ENCODE data around the gene PRAMEF1. TPM values are rescaled to one million over a fixed set of nuclear protein-coding genes. Genes with fewer than 3 reads are reported as not detected.

The PRAMEF1 gene
- total RNA-seq, 1 donor from 2014 or later: not detected

DNA sequence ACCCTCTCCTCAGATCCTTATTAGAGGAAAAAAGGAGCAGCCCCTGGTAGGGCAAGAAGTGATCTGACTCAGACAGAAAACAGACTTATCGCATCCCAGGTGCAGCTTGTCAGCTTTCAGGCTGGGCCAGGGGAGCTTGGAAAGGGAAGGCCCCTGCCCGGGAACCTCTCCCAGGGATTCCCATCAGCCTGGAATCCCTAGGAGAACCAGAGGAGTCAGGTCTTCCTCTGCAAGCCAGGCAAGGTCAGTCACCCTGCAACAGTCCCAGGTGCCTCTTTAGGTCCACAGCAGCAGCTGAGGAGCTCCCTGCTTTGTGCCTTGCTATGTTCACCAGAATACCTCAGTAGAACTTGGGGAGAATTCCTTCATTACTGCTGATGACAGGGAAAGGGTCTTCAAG is 20.6 kb upstream of the PRAMEF1 start:
- H3K27me3 ChIP-seq: no peaks in the 10 kb centered on the region
- TF ChIP-seq, protein P1, sequence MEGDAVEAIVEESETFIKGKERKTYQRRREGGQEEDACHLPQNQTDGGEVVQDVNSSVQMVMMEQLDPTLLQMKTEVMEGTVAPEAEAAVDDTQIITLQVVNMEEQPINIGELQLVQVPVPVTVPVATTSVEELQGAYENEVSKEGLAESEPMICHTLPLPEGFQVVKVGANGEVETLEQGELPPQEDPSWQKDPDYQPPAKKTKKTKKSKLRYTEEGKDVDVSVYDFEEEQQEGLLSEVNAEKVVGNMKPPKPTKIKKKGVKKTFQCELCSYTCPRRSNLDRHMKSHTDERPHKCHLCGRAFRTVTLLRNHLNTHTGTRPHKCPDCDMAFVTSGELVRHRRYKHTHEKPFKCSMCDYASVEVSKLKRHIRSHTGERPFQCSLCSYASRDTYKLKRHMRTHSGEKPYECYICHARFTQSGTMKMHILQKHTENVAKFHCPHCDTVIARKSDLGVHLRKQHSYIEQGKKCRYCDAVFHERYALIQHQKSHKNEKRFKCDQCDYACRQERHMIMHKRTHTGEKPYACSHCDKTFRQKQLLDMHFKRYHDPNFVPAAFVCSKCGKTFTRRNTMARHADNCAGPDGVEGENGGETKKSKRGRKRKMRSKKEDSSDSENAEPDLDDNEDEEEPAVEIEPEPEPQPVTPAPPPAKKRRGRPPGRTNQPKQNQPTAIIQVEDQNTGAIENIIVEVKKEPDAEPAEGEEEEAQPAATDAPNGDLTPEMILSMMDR (IDR thresholded peaks at IDR 0.05): no peak
- H3K4me1 ChIP-seq: no peaks in the 10 kb centered on the region
- intact Hi-C loops (cut with DNase I): no loop called here
- DNase-seq (ENCODE audit: low spot score in 2 of 2): no peak
- no peak overlapping the region for H3K4me3 ChIP-seq
- no peaks in the 10 kb centered on the region for H3K9me3 ChIP-seq
- no peak overlapping the region for H3K27ac ChIP-seq
- H3K36me3 ChIP-seq: no peaks in the 10 kb centered on the region

- DNase-seq (ENCODE audit: low spot score in 2 of 2): no peak
- Histone ChIP-seq H3K4me1 (no peaks in the 10 kb centered on the region), H3K36me3 (no peaks in the 10 kb centered on the region), H3K27ac (no peak overlapping the region), H3K9me3 (no peaks in the 10 kb centered on the region), H3K4me3 (no peak overlapping the region), H3K27me3 (no peaks in the 10 kb centered on the region)
- intact Hi-C loops (cut with DNase I): no loop called here
- TF ChIP-seq, protein P1 (IDR thresholded peaks at IDR 0.05): no peak
These were observed 20.0 kb upstream of the PRAMEF1 start for GRCh38 chr1:12771186-12771585.

GRCh38 chr1:12772520-12772919 is 18.7 kb upstream of the PRAMEF1 start:
- H3K27me3 ChIP-seq: no peaks in the 10 kb centered on the region
- no peaks in the 10 kb centered on the region for H3K9me3 ChIP-seq
- no peak overlapping the region for H3K27ac ChIP-seq
- no peaks in the 10 kb centered on the region for H3K4me1 ChIP-seq
- DNase-seq (ENCODE audit: low spot score in 2 of 2): no peak
- intact Hi-C loops (cut with DNase I): no loop called here
- no peaks in the 10 kb centered on the region for H3K36me3 ChIP-seq
- TF ChIP-seq, protein P1 (IDR thresholded peaks at IDR 0.05): no peak
- H3K4me3 ChIP-seq: no peak overlapping the region

- Histone ChIP-seq H3K27me3 (no peaks in the 10 kb centered on the region), H3K4me1 (no peaks in the 10 kb centered on the region), H3K4me3 (no peak within 1 kb of the TSS), H3K27ac (no peak within 1 kb of the TSS), H3K9me3 (no peaks in the 10 kb centered on the region), H3K36me3 (no peaks in the 10 kb centered on the region)
- TF ChIP-seq, protein P1 (IDR thresholded peaks at IDR 0.05): no peak
- DNase-seq (ENCODE audit: low spot score in 2 of 2): no peak
- intact Hi-C loops (cut with DNase I): no loop called here
These were observed 17.8 kb upstream of the PRAMEF1 start, which contains the start of gene PRAMEF12 for GRCh38 chr1:12773438-12773837. Gene PRAMEF12 (plus strand): TSS chr1:12773738. CDS start chr1:12774868, 1,130 bp downstream.

GRCh38 chr1:12774801-12775345 is 16.3 kb upstream of the PRAMEF1 start:
- Histone ChIP-seq H3K27me3 (no peaks in the 10 kb centered on the region), H3K36me3 (no peaks in the 10 kb centered on the region), H3K9me3 (no peaks in the 10 kb centered on the region), H3K4me3 (no peak overlapping the region), H3K27ac (no peak overlapping the region), H3K4me1 (no peaks in the 10 kb centered on the region)
- TF ChIP-seq, protein P1 (IDR thresholded peaks at IDR 0.05): no peak
- no peak for DNase-seq (ENCODE audit: low spot score in 2 of 2)
- intact Hi-C loops (cut with DNase I): no loop called here

- Histone ChIP-seq H3K9me3 (no peaks in the 10 kb centered on the region), H3K4me3 (no peak overlapping the region), H3K27me3 (no peaks in the 10 kb centered on the region), H3K27ac (no peak overlapping the region), H3K36me3 (no peaks in the 10 kb centered on the region), H3K4me1 (no peaks in the 10 kb centered on the region)
- no peak for DNase-seq (ENCODE audit: low spot score in 2 of 2)
- TF ChIP-seq, protein P1 (IDR thresholded peaks at IDR 0.05): no peak
- intact Hi-C loops (cut with DNase I): no loop called here
These were observed 15.8 kb upstream of the PRAMEF1 start for GRCh38 chr1:12775443-12775842.
